ENCODE measurements around the gene TWF2. TPM values are rescaled to one million over a fixed set of nuclear protein-coding genes. Genes with fewer than 3 reads are reported as not detected.
A peak's percentile ranks its signal among the peaks of the same experiment; 100 is the strongest.

TWF2 gene
- total and polyA plus RNA-seq, 10 of the 15 experiments (the other 5 are each of a cell fraction or from before 2014, with no cell fraction given) = 0.16 to 106 (median 68.5) TPM

GRCh38 chr3:52218937-52219650 is 19.9 kb downstream of the TWF2 start:
- ChIA-PET POLR2A (interaction anchor here (0.5 to 0.8 kb wide), 2 partner anchors 83 to 194 kb away, joined by 3 to 6 read pairs; no protein-coding TSS in a partner anchor), RAD21 (ENCODE audit: unreplicated experiment) (interaction anchor here (1.2 to 4.9 kb wide), 10 partner anchors 34 to 229 kb away, joined by 3 to 53 read pairs (median 6); partner anchors contain the start of gene DUSP7), SMC1A (ENCODE audit: uncharacterized antibody, unreplicated experiment) (interaction anchor here (1.0 to 10.5 kb wide), 6 partner anchors 11 to 166 kb away, joined by 4 to 112 read pairs (median 8); no protein-coding TSS in a partner anchor), CTCF (interaction anchor here (0.6 to 8.5 kb wide), 19 partner anchors 9 to 222 kb away, joined by 3 to 129 read pairs (median 7); partner anchors contain the start of genes TWF2 and WDR82)
- no peak for ATAC-seq
- FAIRE-seq = no peak
- no TSS peak for BruUV-seq (replicated peaks)
- Histone ChIP-seq H3K9me3 (replicated peaks; ENCODE audit: control insufficient read depth, insufficient read depth, low read length) (no peaks in the 10 kb centered on the region), H3K4me1 (ENCODE audit: control insufficient read depth, insufficient read depth, low read length) (peaks cover 14% of the 10 kb centered on the region), H3K9ac (ENCODE audit: control insufficient read depth, insufficient read depth, low read length) (no peak overlapping the region), H3K27ac (ENCODE audit: control insufficient read depth, insufficient read depth) (0 out of 2 replicates have a peak overlapping the region, but pooled peaks have one; percentile 6), H2AFZ (ENCODE audit: control insufficient read depth, low read depth, low read length) (no peak overlapping the region), H3K4me2 (ENCODE audit: control insufficient read depth, insufficient read depth) (peak overlapping the region; percentile 10; the same call in 1 of the 2 replicates), H3K36me3 (ENCODE audit: control insufficient read depth in 2 of 2, insufficient read depth in 2 of 2, low read length in 1 of 2) (peaks cover 4 to 12% of the 10 kb centered on the region in 2 experiments), H4K20me1 (ENCODE audit: control insufficient read depth, insufficient read depth) (no peaks in the 10 kb centered on the region), H3K79me2 (ENCODE audit: control insufficient read depth, insufficient read depth, low read length) (no peaks in the 10 kb centered on the region), H3K4me3 (no peak overlapping the region), H3K27me3 (replicated peaks in 1 of 2; ENCODE audit: control insufficient read depth in 2 of 2, insufficient read depth in 2 of 2, low read length in 1 of 2) (no peaks in the 10 kb centered on the region)
- TF ChIP-seq CBX3 (IDR thresholded peaks at IDR 0.05; ENCODE audit: borderline replicate concordance, low read depth) (no peak), PRDM15 (CRISPR knock-in tag; IDR thresholded peaks at IDR 0.05) (no peak), GATAD2B (conservative IDR thresholded peaks at IDR 0.05; ENCODE audit: low read depth) (no peak)
- in situ Hi-C loops (cut with MboI) (no loop called here), intact Hi-C loops (cut with micrococcal nuclease; ENCODE audit: unreplicated experiment) (no loop called here)
- no peak for DNase-seq (ENCODE audit: low read depth, low spot score)
- 68% methylated on average over 6 of the region's 6 CpGs for WGBS (ENCODE audit: insufficient coverage, insufficient replicate concordance, low lambda C conversion rate, missing lambda C conversion rate)

Data from GM12878 (cell line).